SIG-M5 treated with dmso at 0.1 percent for 504 hours (cell line): ENCODE measurements around the gene MMP2.
A peak's percentile ranks its signal among the peaks of the same experiment; 100 is the strongest.

ENCODE experiments used
- DNase-seq: peaks from one replicate; lab custom pipeline; 2025; ENCODE audit not compliant: unreplicated experiment; lab: John Stamatoyannopoulos, UW

Gene MMP2

DNA sequence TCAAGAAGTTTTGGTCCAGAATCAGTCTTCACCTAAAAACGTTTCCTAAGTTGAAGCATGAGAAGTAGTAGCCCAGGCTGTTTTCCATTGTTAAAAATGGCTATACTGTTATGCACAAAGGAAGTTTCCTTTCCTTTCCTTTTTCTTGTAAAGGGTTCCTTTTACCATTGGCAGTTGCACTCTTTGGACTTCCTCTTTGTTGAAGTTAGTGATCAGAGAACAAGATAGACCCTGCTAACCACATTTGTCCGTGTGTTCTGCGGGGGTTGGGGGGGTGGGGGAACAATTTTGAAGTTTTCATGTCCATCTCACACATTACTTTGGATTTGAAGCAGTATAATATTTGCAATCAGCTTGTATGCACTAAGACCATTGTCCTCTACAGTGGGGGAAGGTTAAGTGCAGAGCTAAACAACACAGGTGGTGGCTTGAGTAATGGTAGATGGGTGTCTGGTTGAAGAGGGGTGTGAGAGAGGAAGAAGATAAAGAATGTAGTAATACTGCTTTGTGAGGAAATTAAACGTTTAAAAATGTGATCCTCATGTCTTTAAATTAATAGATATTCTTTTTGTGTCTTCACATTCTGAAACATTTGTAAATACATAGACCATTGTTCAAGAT, 31.3 kb downstream of the MMP2 start:
- peak; percentile 69 for DNase-seq

DNA sequence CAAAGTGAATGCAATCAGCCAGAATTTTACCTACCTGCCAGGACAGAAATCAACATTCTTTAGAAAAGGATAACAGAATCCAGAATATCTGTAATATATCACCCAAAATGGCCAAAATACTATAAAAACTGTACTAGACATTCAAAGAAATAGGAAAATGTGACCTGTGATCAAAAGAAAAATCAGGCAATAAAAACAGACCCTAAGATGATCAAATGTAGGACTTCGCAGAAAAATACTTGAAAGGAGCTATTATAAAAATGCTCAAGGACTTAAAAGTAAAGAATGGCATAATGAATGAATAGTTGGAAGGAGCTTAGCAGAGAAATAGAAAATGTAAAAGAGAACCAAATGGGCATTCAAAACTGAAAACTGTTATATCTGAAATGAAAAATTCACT, 33.9 kb downstream of the MMP2 start:
- DNase-seq: no peak

DNA sequence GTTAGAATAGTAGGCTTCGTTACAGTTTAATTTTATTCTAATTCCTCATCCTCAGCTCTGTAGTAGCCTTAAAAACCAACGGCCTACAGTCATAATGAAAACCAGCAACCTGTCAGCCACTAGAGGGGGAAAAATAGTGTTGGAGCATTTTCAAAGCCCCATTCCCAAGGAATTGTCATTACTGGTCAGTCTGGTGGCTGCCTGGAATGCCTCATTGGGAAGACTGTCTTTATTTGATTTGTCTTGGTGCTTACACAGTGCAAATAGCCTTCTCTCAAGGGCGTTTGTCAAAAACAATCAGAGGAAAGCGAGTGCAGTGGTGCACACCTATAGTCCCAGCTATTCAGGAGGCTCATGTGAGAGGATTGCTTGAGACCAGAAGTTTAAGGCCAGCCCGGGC, 34.6 kb downstream of the MMP2 start:
- no peak for DNase-seq

DNA sequence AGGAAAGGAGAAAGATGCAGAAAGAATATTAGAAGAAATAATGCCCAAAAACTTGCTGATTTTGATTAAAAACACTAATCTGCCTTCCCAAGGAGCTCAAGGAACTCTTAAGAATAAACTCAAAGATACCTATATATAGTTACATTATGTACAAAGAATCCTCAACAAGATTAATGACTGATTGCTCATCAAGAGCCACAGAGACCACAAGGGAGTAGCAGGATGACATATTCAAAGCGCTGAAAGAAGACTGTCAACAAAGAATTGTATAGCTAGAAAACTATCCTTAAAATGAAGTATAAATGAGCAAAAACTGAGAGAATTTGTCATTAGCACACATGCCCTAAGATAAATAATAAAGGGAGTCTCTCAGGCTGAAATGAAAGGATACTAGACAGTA, 36.1 kb downstream of the MMP2 start:
- no peak for DNase-seq

DNA sequence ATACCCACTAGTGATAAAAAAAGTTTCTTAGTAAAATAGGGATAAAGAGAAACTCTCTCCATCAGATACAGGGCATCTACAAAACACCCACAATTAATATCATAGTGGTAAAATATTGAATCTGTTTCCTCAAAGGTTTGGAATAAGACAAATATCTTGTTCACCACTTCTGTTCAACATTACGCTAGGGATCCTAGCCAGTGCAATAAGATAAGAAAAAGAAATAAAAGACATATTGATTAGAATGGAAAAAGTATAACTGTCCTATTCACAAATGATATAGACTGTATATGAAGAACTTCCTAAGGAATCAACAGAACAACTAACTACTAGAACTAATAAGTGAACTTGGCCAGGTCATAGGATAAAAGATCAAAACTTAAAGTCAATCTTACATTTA, 42.8 kb downstream of the MMP2 start:
- DNase-seq: no peak

DNA sequence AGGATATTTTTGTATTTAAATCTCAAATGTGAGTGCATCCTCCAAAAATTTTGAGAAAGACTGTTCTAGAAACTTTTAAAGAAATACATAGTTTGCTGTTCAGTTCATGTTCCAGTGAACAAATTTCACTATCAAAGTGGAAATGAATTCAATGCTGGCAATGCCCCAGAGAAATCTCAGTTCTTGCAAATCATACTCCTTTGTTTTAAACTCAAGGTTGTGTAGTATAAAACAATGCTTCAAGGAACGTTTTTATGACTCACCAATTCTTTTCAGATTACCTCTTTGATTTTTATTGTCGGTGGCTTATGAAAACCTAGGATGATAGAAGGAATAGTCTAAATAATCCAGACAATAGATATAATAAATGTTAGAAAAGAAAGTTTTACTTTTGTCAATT, 47.4 kb downstream of the MMP2 start:
- no peak for DNase-seq

DNA sequence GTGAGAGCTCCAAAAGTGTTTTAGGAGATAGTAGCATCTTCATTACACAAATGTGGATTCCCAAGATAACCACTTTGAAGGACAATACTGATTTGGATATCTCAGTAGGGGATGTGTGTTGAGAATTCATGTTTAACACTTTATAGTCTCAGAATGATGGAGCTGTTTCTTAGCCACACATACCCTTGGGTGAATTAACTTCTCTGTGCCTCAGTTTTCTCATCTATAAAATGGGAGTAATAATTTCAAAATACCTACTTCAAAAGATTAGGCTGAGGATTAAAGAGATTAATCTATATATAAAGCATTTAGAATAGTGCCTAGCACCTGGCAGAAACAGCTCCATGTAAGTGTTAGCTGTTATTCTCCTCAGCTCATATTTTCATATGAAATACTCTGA, 48.9 kb downstream of the MMP2 start:
- no peak for DNase-seq

DNA sequence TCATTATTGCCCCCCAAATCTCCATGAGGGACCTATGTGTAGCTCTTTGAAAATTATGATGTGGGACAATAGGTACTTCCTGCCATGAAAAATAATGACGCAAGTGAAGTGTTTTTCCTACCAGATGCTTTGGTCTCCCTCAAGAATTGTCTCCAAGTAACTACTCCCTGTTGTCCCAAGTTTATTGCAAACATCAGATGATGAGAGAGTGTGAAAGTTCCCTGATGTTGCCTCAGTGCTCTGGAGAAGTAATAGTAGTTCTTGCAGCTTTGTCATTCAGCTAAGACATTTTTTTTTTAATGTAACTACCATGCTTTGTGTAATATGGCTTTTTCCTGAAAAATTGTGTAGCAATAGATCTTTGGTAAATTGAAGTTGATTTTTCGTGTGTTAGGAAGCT, 50.0 kb downstream of the MMP2 start:
- no peak for DNase-seq

DNA sequence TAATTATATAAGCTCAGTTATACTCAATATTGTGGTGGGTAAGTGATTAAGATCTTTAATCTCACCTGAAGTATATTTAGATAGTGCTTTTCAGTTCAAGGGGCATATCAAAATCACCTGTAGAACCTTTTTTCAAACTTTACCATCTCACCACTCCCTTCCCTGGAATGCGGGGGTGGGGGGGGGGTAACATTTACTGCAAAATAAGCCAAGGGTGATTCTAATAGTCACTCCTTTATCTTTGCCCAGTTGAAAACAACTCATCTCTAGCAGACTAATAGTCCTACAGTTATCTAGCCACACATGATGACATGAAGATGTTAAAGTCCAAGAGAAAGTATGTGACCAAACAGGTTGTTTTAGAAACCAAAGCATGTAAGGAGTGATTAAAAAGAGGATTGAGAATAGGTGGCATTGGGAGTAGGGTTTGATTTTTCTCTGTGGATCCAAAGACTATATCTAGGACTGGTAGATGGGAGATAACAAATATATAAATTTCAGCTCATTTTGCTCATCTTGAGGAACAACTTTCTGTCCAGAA, 51.4 kb downstream of the MMP2 start:
- DNase-seq: no peak

DNA sequence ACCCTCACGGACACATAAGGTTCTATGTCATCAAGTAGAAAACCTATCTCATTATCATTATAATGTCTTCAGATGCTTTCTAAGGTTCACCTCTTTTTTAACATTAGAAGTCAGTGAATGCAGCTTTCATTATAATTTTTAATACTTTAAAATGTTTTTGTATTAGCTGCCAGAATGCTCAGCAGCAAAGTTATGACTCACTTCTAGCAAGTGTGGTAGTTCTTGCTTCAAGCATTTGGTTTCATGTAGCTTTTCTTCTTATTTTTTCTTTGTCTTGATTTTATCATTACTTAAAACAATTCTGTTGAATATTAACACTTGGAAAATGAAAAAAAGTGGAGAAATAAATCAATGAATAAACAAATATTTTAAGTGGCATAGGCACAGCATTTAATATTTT, 53.2 kb downstream of the MMP2 start:
- DNase-seq: no peak

DNA sequence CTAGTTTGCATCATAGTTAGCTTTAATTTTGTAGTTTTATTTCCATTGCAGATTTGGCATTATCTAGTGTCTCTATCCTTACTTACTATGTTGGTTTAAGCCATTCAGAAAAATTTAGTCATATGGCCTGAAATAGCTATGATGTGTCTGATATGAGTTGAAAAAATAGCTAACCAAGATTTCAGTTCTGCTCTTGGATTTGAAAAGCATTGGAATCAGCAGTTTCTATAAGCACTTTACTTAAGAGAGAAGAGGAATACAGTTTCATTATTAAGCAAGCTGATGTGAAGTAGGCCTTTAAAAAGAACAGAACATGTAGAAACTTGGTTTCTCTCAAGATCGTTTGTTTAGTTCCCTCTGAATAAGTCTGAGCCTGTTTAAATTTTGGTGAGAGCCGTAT, 55.8 kb downstream of the MMP2 start:
- peak; percentile 51 for DNase-seq

DNA sequence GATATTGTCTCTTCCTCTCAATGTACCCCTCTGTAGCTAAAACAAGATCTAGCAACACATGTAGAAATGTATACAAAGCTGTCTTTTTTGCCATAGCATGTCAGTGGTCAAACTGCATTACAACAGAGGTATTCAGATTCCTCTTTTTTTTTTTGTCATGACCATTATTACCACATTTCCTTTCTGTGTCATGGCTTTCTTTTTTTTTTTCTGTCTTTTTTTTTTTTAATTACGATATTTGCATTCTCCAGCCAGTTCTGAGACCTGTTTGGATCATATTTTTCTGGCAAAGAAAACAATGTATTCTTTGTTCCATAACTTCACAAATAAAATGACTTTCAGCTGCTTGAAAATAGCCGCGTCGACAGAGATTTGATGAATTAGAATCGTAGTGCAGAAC, 60.1 kb downstream of the MMP2 start:
- DNase-seq: peak; percentile 75

DNA sequence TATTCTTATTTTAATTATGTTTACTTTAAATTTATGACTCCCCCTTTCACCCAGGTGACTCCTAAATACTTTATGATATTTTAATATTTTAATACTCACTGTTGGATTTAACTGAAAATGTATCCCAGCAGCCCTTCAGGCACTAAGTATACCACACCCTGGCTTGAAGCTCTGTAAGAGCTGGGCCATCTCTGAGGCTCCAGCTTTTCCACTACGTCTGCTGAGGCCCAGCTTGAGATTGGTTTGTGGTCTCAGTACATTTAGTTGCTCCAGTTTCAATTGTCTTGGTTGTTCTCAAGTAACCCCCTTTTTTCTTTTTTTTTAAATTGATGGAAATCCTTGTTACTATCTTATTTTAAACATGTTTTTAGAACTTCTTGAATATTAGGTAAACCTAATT, 60.5 kb downstream of the MMP2 start:
- DNase-seq: no peak

DNA sequence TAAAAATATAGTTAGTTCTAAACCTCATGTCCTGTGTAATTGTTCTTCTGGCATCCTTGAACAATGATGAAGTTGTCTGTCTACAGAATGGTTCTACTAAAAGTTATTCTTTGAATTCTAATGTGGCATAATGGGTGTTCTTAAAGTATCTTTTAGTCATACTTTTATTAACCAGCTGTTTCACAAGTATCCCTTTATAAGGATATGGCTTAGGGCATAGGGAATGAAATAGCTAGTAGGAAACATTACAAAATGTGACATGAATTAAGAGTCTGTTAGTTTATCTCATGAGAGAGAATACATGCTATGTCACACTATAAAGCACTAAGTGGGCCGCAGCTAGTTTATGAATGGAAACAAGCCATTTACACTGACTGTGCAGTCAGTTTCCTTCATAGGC, 61.2 kb downstream of the MMP2 start:
- no peak for DNase-seq

DNA sequence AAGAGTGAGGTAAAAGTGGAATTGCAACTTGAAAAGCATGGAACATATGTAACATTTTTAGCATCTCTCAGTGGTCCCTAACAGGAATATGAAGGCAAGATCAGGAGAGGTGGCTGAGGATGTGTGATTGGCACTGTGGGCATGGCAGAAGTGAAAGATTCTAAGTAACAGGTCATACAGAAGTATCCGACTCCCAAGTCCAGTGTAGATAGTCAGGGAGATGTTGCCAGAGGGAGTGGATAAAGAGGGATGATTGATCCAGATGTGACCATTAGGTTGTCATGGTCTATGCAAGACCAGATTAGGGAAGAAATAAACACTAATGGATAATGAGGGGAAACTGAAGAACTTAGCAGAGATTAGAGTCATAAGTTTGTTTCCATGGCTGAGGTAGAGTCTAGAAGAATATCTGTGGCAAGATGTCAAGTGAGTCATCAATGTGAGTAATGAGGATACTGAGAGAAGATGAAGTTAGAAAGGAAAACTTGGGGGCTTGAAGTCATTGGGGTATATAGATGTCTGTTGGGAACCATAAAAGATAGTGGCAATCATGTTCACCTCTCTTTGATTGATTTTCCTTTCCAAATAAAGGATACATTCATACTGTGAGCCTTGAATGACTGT, 63.6 kb downstream of the MMP2 start:
- no peak for DNase-seq

DNA sequence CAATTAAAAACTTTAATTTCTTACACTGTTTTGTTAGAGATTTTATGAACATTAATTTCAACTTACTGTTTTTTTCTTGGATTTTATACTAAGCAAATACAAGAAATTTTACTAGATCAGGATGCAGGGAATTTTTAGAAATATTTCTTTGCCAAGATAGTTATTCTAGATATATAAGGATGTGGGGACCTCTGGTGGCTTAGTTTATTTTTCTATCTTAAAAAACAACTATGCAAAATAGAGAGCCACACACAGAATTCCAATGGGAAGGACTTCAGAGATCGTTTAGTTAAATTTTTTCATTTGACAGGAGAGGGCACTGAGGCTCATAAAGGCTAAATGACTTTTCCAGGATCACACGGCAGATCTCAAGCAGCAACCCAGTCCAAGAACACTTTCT, 64.5 kb downstream of the MMP2 start:
- DNase-seq: no peak

DNA sequence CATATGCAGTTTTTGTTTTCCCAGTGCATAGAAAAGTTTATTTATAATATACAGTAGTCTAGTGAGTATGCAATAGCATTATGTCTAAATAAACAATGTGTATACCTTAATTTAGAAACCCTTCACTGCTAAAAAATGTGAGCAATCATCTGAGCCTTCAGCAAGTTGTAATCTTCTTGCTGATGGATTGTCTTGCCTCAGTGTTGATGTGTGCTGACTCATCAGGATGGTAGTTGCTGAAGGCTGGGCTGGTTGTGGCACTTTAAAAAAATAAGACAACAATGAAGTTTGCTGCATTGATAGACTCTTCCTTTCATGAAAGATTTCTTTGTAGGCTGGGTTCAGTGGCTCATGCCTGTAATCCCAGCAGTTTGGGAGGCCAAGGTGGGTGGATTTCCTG, 73.6 kb downstream of the MMP2 start:
- DNase-seq: no peak

DNA sequence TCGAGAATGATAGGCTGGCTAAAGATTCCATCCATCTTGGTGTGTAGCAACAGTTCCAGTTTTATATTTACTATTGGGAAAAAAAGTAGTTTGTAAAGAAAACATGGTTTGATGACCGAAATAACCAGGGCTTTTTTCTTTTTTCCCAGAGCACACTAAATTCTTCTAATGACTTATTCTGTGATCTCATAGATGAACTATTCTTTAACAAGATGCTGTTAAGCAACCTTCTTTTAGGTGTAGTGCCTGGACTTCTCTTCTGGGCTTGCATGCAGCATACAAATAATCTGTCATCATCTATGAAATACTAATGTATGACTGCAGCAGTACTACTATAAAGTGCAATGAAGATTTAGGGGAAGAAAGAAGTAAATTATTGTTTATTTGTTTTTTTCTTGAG, 76.4 kb downstream of the MMP2 start:
- no peak for DNase-seq
